Large intestine (tissue), 3 donors: ENCODE results near the gene C22orf31. TPM values are rescaled to one million over a fixed set of nuclear protein-coding genes. Genes with fewer than 3 reads are reported as not detected.
"Not testable (repeated sequence)": the region's sequence is repeated elsewhere in the genome, so short reads cannot be mapped to it uniquely, and the experiment has no call there.

ENCODE experiments used
- DNase-seq, 2 donors: peaks; one replicate each; pipeline versions ENCODE4 v3.0.0 to v3.0.0-alpha.2; 2013
- H3K27ac ChIP-seq: one replicate; pipeline ENCODE4 v1.5.1; 2013; ENCODE audit warnings: low read length
- H3K27me3 ChIP-seq: 2 replicates; pipeline ENCODE4 v1.6.1; 2013; ENCODE audit warnings: low read length; ENCODE audit not compliant: control insufficient read depth, insufficient read depth
- H3K36me3 ChIP-seq: 2 replicates; pipeline ENCODE4 v1.6.1; 2013; ENCODE audit warnings: low read length; ENCODE audit not compliant: control insufficient read depth, insufficient read depth
- H3K4me1 ChIP-seq: one replicate; pipeline ENCODE4 v1.6.1; 2013; ENCODE audit warnings: low read length; ENCODE audit not compliant: control insufficient read depth, insufficient read depth
- H3K4me3 ChIP-seq: one replicate; pipeline ENCODE4 v1.5.1; 2013; ENCODE audit warnings: low read length
- H3K9me3 ChIP-seq: one replicate; pipeline ENCODE4 v1.6.1; 2013; ENCODE audit warnings: mild to moderate bottlenecking, low read depth, low read length, moderate library complexity; ENCODE audit not compliant: control insufficient read depth
- WGBS: methylation state at CpG from one replicate; pipeline ENCODE4 v1.1.5; 2013; ENCODE audit warnings: low lambda C conversion rate; ENCODE audit not compliant: insufficient coverage; 5-methylcytosine and 5-hydroxymethylcytosine counted together
- polyA plus RNA-seq: library from polyadenylated mRNA; unstranded; fragments of 120-200 nt; gene quantifications from one replicate; pipeline ENCODE4 v1.2.1, GENCODE V29; 2013

Gene C22orf31
- polyA plus RNA-seq, 1 donor: 1.5 TPM

- H3K27ac ChIP-seq: no peak overlapping the region
- no CpG with 5 or more reads among the region's 2 CpGs for WGBS
These were observed 33.8 kb upstream of the C22orf31 start for GRCh38 chr22:29095459-29095858.

GRCh38 chr22:29093501-29094300 is 32.1 kb upstream of the C22orf31 start:
- DNase-seq: no peak
- H3K27ac ChIP-seq: peak overlapping the region; percentile 21
- H3K4me3 ChIP-seq: no peak overlapping the region
- no CpG with 5 or more reads among the region's 4 CpGs for WGBS
- H3K36me3 ChIP-seq: peaks cover 10% of the 10 kb centered on the region
- H3K9me3 ChIP-seq: no peaks in the 10 kb centered on the region
- H3K4me1 ChIP-seq: peaks cover 5% of the 10 kb centered on the region
- H3K27me3 ChIP-seq: no peaks in the 10 kb centered on the region

More at GRCh38 chr22:29095459-29095858, 33.8 kb upstream of the C22orf31 start:
- H3K36me3 ChIP-seq: peaks cover 17% of the 10 kb centered on the region
- no peaks in the 10 kb centered on the region for H3K9me3 ChIP-seq
- DNase-seq: no peak
- peaks cover 5% of the 10 kb centered on the region for H3K4me1 ChIP-seq
- H3K27me3 ChIP-seq: no peaks in the 10 kb centered on the region
- no peak overlapping the region for H3K4me3 ChIP-seq

DNA sequence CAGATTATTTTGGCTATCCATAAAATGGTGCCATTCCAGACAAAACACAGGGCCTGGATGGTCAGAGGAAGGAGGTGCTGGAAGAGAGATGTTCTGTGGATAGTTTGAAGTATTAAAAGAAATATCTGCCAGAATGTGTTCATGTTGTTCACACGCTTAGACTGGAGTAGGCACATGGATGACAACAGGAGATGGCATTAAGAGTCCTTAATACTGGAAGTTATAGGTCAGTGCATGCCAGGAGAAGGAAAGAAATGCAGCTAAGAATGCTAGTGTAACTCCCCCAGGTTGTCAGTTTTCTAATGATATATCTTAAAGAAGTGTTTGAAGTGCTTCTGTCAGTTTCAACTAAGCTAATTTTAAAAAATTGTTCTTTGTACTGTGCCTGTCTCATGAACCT is 31.4 kb upstream of the C22orf31 start:
- no peak overlapping the region for H3K4me3 ChIP-seq
- H3K36me3 ChIP-seq: peaks cover 9% of the 10 kb centered on the region
- H3K27me3 ChIP-seq: no peaks in the 10 kb centered on the region
- WGBS: no CpG with 5 or more reads among the region's 1 CpG
- no peaks in the 10 kb centered on the region for H3K9me3 ChIP-seq
- no peak overlapping the region for H3K27ac ChIP-seq
- peaks cover 5% of the 10 kb centered on the region for H3K4me1 ChIP-seq
- no peak for DNase-seq

GRCh38 chr22:29092243-29092642 is 30.6 kb upstream of the C22orf31 start:
- Histone ChIP-seq H3K27ac (no peak overlapping the region), H3K4me1 (peaks cover 5% of the 10 kb centered on the region), H3K9me3 (no peaks in the 10 kb centered on the region), H3K36me3 (peaks cover 9% of the 10 kb centered on the region), H3K27me3 (no peaks in the 10 kb centered on the region), H3K4me3 (no peak overlapping the region)
- DNase-seq: no peak
- no CpG with 5 or more reads among the region's 4 CpGs for WGBS

DNA sequence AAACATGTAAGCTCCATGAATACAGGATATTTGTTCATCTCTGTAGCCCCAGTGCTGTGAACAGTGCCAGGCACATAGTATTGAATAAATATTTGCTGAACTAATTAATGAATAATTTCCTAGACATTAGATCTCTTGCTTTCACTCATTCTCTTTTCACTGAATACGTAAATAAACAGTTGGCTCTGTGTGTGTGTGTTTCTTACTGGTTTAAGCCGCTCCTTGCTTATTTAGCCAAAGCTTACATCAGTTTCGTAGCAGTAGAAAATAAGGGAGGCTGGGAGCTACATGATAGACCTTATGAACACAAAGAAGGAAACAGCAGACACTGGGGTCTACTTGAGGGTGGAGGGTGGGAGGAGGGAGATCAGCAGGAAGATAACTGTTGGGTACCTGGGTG is 28.4 kb upstream of the C22orf31 start:
- H3K9me3 ChIP-seq: no peaks in the 10 kb centered on the region
- peaks cover 3% of the 10 kb centered on the region for H3K4me1 ChIP-seq
- peaks cover 4% of the 10 kb centered on the region for H3K36me3 ChIP-seq
- no peaks in the 10 kb centered on the region for H3K27me3 ChIP-seq
- no peak overlapping the region for H3K27ac ChIP-seq
- DNase-seq: no peak
- WGBS: 92% methylated on average over 2 of the region's 3 CpGs
- H3K4me3 ChIP-seq: no peak overlapping the region

GRCh38 chr22:29089507-29089906 is 27.9 kb upstream of the C22orf31 start:
- H3K27me3 ChIP-seq: no peaks in the 10 kb centered on the region
- no peaks in the 10 kb centered on the region for H3K9me3 ChIP-seq
- DNase-seq: no peak
- H3K4me3 ChIP-seq: no peak overlapping the region
- H3K27ac ChIP-seq: no peak overlapping the region
- no peaks in the 10 kb centered on the region for H3K36me3 ChIP-seq
- 80% methylated on average over 2 of the region's 3 CpGs for WGBS
- H3K4me1 ChIP-seq: no peaks in the 10 kb centered on the region

GRCh38 chr22:29088809-29089208 is 27.2 kb upstream of the C22orf31 start:
- DNase-seq: no peak
- H3K4me1 ChIP-seq: no peaks in the 10 kb centered on the region
- H3K9me3 ChIP-seq: no peaks in the 10 kb centered on the region
- no peaks in the 10 kb centered on the region for H3K27me3 ChIP-seq
- no peak overlapping the region for H3K4me3 ChIP-seq
- H3K27ac ChIP-seq: no peak overlapping the region
- no peaks in the 10 kb centered on the region for H3K36me3 ChIP-seq
- WGBS: 100% methylated on average over 1 of the region's 3 CpGs

GRCh38 chr22:29087012-29087411 is 25.4 kb upstream of the C22orf31 start:
- no peaks in the 10 kb centered on the region for H3K9me3 ChIP-seq
- no peak overlapping the region for H3K4me3 ChIP-seq
- 100% methylated on average over 1 of the region's 2 CpGs for WGBS
- DNase-seq: no peak
- H3K4me1 ChIP-seq: no peaks in the 10 kb centered on the region
- no peaks in the 10 kb centered on the region for H3K36me3 ChIP-seq
- H3K27me3 ChIP-seq: no peaks in the 10 kb centered on the region
- no peak overlapping the region for H3K27ac ChIP-seq

DNA sequence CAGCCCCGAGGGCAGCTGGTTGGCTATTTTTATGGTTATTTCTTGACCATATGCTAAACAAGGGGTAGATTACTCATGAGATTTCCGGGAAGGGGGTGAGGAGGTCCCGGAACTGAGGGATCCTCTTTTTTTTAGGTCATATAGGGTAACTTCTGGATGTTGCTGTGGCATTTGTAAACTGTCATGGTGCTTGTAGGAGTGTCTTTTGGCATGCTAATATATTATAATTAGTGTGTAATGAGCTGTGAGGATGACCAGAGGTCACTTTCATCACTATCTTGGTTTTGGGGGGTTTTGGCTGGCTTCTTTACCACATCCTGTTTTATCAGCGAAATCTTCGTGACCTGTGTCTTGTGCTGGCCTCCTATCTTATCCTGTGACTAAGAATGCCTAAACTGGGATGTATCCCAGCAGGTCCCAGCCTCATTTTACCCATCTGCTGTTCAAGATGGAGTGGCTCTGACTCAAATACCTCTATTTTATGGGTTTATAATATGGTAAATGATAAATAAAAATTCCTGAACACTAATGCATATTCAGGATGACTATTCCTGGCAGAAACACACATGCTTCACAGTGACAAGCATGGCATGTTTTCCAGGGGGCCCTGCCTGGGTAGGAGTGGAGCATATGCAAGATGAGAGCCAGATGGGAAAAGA is 22.4 kb upstream of the C22orf31 start:
- Histone ChIP-seq H3K4me1 (no peaks in the 10 kb centered on the region), H3K27ac (no peak overlapping the region), H3K36me3 (peaks cover 3% of the 10 kb centered on the region), H3K9me3 (no peaks in the 10 kb centered on the region), H3K4me3 (no peak overlapping the region), H3K27me3 (no peaks in the 10 kb centered on the region)
- WGBS: no CpG with 5 or more reads among the region's 5 CpGs
- DNase-seq: no peak

GRCh38 chr22:29083576-29083932 is 21.9 kb upstream of the C22orf31 start:
- H3K4me1 ChIP-seq, DNase-seq, H3K4me3 ChIP-seq, H3K27me3 ChIP-seq, H3K27ac ChIP-seq, H3K36me3 ChIP-seq, H3K9me3 ChIP-seq: not testable (repeated sequence)
- no CpG with 5 or more reads among the region's 7 CpGs for WGBS
